H9 (cell line): ENCODE results near the gene FAM78B. TPM values are rescaled to one million over a fixed set of nuclear protein-coding genes. Genes with fewer than 3 reads are reported as not detected.

Experiments
- DNase-seq: peaks from one replicate; pipeline ENCODE4 v3.0.0-alpha.2; 2017
- H2AFZ ChIP-seq: one replicate; pipeline ENCODE4 v1.6.1; 2013; ENCODE audit warnings: mild to moderate bottlenecking, low read length, control low read depth, moderate library complexity
- H2AK5ac ChIP-seq: 2 replicates; pipeline ENCODE4 v1.6.1; 2013; ENCODE audit warnings: low read length, control low read depth, mixed read lengths; ENCODE audit not compliant: insufficient read length
- H2BK120ac ChIP-seq: one replicate; pipeline ENCODE4 v1.6.1; 2013; ENCODE audit warnings: low read depth, mild to moderate bottlenecking, low read length, control low read depth, inconsistent platforms; ENCODE audit not compliant: poor library complexity, severe bottlenecking
- H2BK12ac ChIP-seq: 2 replicates; pipeline ENCODE4 v1.6.1; 2013; ENCODE audit warnings: low read length, control low read depth, mixed read lengths, low read depth; ENCODE audit not compliant: insufficient read length
- H2BK15ac ChIP-seq: 2 replicates; pipeline ENCODE4 v1.6.1; 2013; ENCODE audit warnings: low read depth, low read length, control low read depth
- H2BK20ac ChIP-seq: one replicate; pipeline ENCODE4 v1.6.1; 2013; ENCODE audit warnings: low read depth, mild to moderate bottlenecking, low read length, control low read depth, inconsistent platforms; ENCODE audit not compliant: poor library complexity, severe bottlenecking
- H2BK5ac ChIP-seq: 2 replicates; pipeline ENCODE4 v1.6.1; 2013; ENCODE audit warnings: low read length, control low read depth, mixed read lengths; ENCODE audit not compliant: insufficient read length
- H3K14ac ChIP-seq: 2 replicates; pipeline ENCODE4 v1.6.1; 2013; ENCODE audit warnings: low read length, control low read depth; ENCODE audit not compliant: insufficient read depth
- H3K18ac ChIP-seq: 2 replicates; pipeline ENCODE4 v1.6.1; 2013; ENCODE audit warnings: low read depth, mild to moderate bottlenecking, mixed read lengths, low read length, control low read depth; ENCODE audit not compliant: insufficient read length
- H3K23ac ChIP-seq: 2 replicates; pipeline ENCODE4 v1.6.1; 2013; ENCODE audit warnings: low read length, control low read depth, mixed read lengths, low read depth; ENCODE audit not compliant: insufficient read length
- H3K23me2 ChIP-seq: 2 replicates; pipeline ENCODE4 v1.6.1; 2013; ENCODE audit warnings: low read depth, mild to moderate bottlenecking, mixed read lengths, low read length, control low read depth; ENCODE audit not compliant: insufficient read length, poor library complexity, severe bottlenecking
- H3K27ac ChIP-seq: 2 replicates; pipeline ENCODE4 v1.5.1; 2013; ENCODE audit warnings: low read length, control low read depth, mixed read lengths, low read depth; ENCODE audit not compliant: insufficient read length
- H3K27me3 ChIP-seq: 2 replicates; pipeline ENCODE4 v1.6.1; 2013; ENCODE audit warnings: low read length, control low read depth, inconsistent platforms; ENCODE audit not compliant: insufficient read depth
- H3K4ac ChIP-seq: 2 replicates; pipeline ENCODE4 v1.6.1; 2013; ENCODE audit warnings: low read depth, mild to moderate bottlenecking, control low read depth, inconsistent platforms, low read length, moderate library complexity
- H3K4me1 ChIP-seq: 2 replicates; pipeline ENCODE4 v1.6.1; 2013; ENCODE audit warnings: low read length, control low read depth, inconsistent platforms; ENCODE audit not compliant: insufficient read depth
- H3K4me2 ChIP-seq: 2 replicates; pipeline ENCODE4 v1.6.1; 2013; ENCODE audit warnings: low read length, control low read depth, mixed read lengths; ENCODE audit not compliant: insufficient read length, insufficient read depth
- H3K56ac ChIP-seq: 2 replicates; pipeline ENCODE4 v1.6.1; 2013; ENCODE audit warnings: low read depth, mild to moderate bottlenecking, mixed read lengths, low read length, control low read depth; ENCODE audit not compliant: insufficient read length
- H3K79me1 ChIP-seq: 2 replicates; pipeline ENCODE4 v1.6.1; 2013; ENCODE audit warnings: low read depth, mild to moderate bottlenecking, moderate library complexity, low read length, control low read depth, inconsistent platforms; ENCODE audit not compliant: insufficient read depth, poor library complexity, severe bottlenecking
- H3K79me2 ChIP-seq: 2 replicates; pipeline ENCODE4 v1.6.1; 2013; ENCODE audit warnings: low read length, control low read depth, inconsistent platforms; ENCODE audit not compliant: insufficient read depth
- H3K9ac ChIP-seq: 2 replicates; pipeline ENCODE4 v1.6.1; 2013; ENCODE audit warnings: low read length, control low read depth, mixed read lengths; ENCODE audit not compliant: insufficient read length; ENCODE audit errors: extremely low read depth
- H3K9me3 ChIP-seq: one replicate; pipeline ENCODE4 v1.6.1; 2013; ENCODE audit warnings: low read depth, low read length, inconsistent platforms; ENCODE audit not compliant: control insufficient read depth
- H3T11ph ChIP-seq: one replicate; pipeline ENCODE4 v1.6.1; 2013; ENCODE audit warnings: mild to moderate bottlenecking, low read length, control low read depth, inconsistent platforms
- H4K20me1 ChIP-seq: one replicate; pipeline ENCODE4 v1.6.1; 2013; ENCODE audit not compliant: control insufficient read depth, insufficient read length, insufficient read depth
- H4K5ac ChIP-seq: 2 replicates; pipeline ENCODE4 v1.6.1; 2013; ENCODE audit warnings: low read depth, mild to moderate bottlenecking, mixed read lengths, low read length, control low read depth; ENCODE audit not compliant: insufficient read length
- H4K8ac ChIP-seq: replicated peaks from 2 replicates; pipeline ENCODE4 v1.6.1; 2013; ENCODE audit warnings: low read length, control low read depth, mixed read lengths, low read depth; ENCODE audit not compliant: insufficient read length
- H4K91ac ChIP-seq: 2 replicates; pipeline ENCODE4 v1.6.1; 2013; ENCODE audit warnings: low read depth, mild to moderate bottlenecking, moderate library complexity, mixed read lengths, low read length, control low read depth; ENCODE audit not compliant: insufficient read length
- H3K27ac Mint-ChIP-seq, 3 experiments: 2 replicates in 2 of 3; 3 replicates in 1 of 3; pipeline ENCODE4 v1.8.0; 2020 to 2021; ENCODE audit warnings: mixed read lengths in 3 of 3, mild to moderate bottlenecking in 1 of 3, moderate library complexity in 1 of 3
- H3K27me3 Mint-ChIP-seq: 2 replicates; pipeline ENCODE4 v1.8.0; 2021; ENCODE audit warnings: low read depth, mild to moderate bottlenecking, moderate library complexity, mixed read lengths
- H3K36me3 Mint-ChIP-seq, 3 experiments: 2 replicates in 2 of 3; 3 replicates in 1 of 3; pipeline ENCODE4 v1.8.0; 2020 to 2021; ENCODE audit warnings: low read depth in 3 of 3, mixed read lengths in 3 of 3; ENCODE audit not compliant: insufficient read depth in 1 of 3
- H3K4me1 Mint-ChIP-seq, 2 experiments: 2 replicates each; pipeline ENCODE4 v1.8.0; 2020; ENCODE audit warnings: mixed read lengths in 2 of 2
- H3K4me3 Mint-ChIP-seq, 2 experiments: 2 replicates in 1 of 2; 3 replicates in 1 of 2; pipeline ENCODE4 v1.8.0; 2020 to 2021; ENCODE audit warnings: mild to moderate bottlenecking in 2 of 2, mixed read lengths in 2 of 2, moderate library complexity in 1 of 2
- H3K9me3 Mint-ChIP-seq, 2 experiments: 2 replicates in 1 of 2; 3 replicates in 1 of 2; pipeline ENCODE4 v1.8.0; 2020; ENCODE audit warnings: mild to moderate bottlenecking in 2 of 2, mixed read lengths in 2 of 2, moderate library complexity in 1 of 2
- CTCF ChIP-seq: fragments of 200-600 bp; sonication (generic); conservative IDR thresholded peaks from 3 replicates; pipeline ENCODE4 v1.8.0; 2021; ENCODE audit warnings: antibody characterized with exemption, mild to moderate bottlenecking
- WGBS: extraction: QIAGEN DNeasy Blood & Tissue Kit; methylation state at CpG from one replicate; pipeline ENCODE4 v1.1.7; 2013; ENCODE audit warnings: missing lambda C conversion rate, low lambda C conversion rate, mixed read lengths; ENCODE audit not compliant: insufficient read length; ENCODE audit errors: extremely low coverage; 5-methylcytosine and 5-hydroxymethylcytosine counted together
- microRNA-seq: library from miRNA; unstranded; fragments of <30 nt; microRNA quantifications from one replicate; pipeline ENCODE4, GENCODE V29; 2020; ENCODE audit warnings: borderline microRNAs expressed
- total RNA-seq: library from RNA; stranded (reverse); gene quantifications from 2 replicates; pipeline ENCODE4 v1.2.1, GENCODE V29; 2021

Gene FAM78B
- total RNA-seq, 1 experiment from 2014 or later = 2.3 TPM

- no peak overlapping the region for H2AK5ac ChIP-seq
- H3K79me2 ChIP-seq = no peaks in the 10 kb centered on the region
- no peak overlapping the region for H2BK20ac ChIP-seq
- no peak overlapping the region for H3K23ac ChIP-seq
- Mint-ChIP-seq H3K27me3 (peaks cover 23% of the 10 kb centered on the region), H3K9me3 (no peaks in the 10 kb centered on the region), H3K4me3 (no peak overlapping the region), H3K27ac (no peak overlapping the region), H3K4me1 (no peaks in the 10 kb centered on the region), H3K36me3 (no peaks in the 10 kb centered on the region)
- H4K20me1 ChIP-seq = no peaks in the 10 kb centered on the region
- no peak overlapping the region for H3K4ac ChIP-seq
- WGBS = no CpG with 5 or more reads among the region's 3 CpGs
- H3K23me2 ChIP-seq = no peaks in the 10 kb centered on the region
- no peak overlapping the region for H4K8ac ChIP-seq
- H3K27me3 ChIP-seq = no peaks in the 10 kb centered on the region
- no peak for TF ChIP-seq CTCF
- no peak for DNase-seq
- H2BK120ac ChIP-seq = no peak overlapping the region
- H2BK5ac ChIP-seq = no peak overlapping the region
- no peaks in the 10 kb centered on the region for H3K79me1 ChIP-seq
- H3K4me2 ChIP-seq = no peak overlapping the region
- H3K14ac ChIP-seq = no peak overlapping the region
- H3K56ac ChIP-seq = no peak overlapping the region
- no peak overlapping the region for H2BK12ac ChIP-seq
- H4K5ac ChIP-seq = no peak overlapping the region
- no peak overlapping the region for H3T11ph ChIP-seq
- H3K9ac ChIP-seq = no peak overlapping the region
- H3K27ac ChIP-seq = no peak overlapping the region
- no peaks in the 10 kb centered on the region for H3K9me3 ChIP-seq
- H2AFZ ChIP-seq = no peak overlapping the region
- no peak overlapping the region for H4K91ac ChIP-seq
- no peak overlapping the region for H3K18ac ChIP-seq
- no peak overlapping the region for H2BK15ac ChIP-seq
- no peaks in the 10 kb centered on the region for H3K4me1 ChIP-seq
These were observed 146.6 kb downstream of the FAM78B start for GRCh38 chr1:166020210-166020609.

Small RNAs within 50 kb of the gene (microRNA-seq; reads per million reads assigned to microRNA genes)
- gene MIR921 = not detected
